H9 (cell line): ENCODE data around the gene DAP3. TPM values are rescaled to one million over a fixed set of nuclear protein-coding genes. Genes with fewer than 3 reads are reported as not detected.

Source experiments
- DNase-seq: peaks from one replicate; pipeline ENCODE4 v3.0.0-alpha.2; 2017
- H2AFZ ChIP-seq: one replicate; pipeline ENCODE4 v1.6.1; 2013; ENCODE audit warnings: mild to moderate bottlenecking, low read length, control low read depth, moderate library complexity
- H2AK5ac ChIP-seq: 2 replicates; pipeline ENCODE4 v1.6.1; 2013; ENCODE audit warnings: low read length, control low read depth, mixed read lengths; ENCODE audit not compliant: insufficient read length
- H2BK120ac ChIP-seq: one replicate; pipeline ENCODE4 v1.6.1; 2013; ENCODE audit warnings: low read depth, mild to moderate bottlenecking, low read length, control low read depth, inconsistent platforms; ENCODE audit not compliant: poor library complexity, severe bottlenecking
- H2BK12ac ChIP-seq: 2 replicates; pipeline ENCODE4 v1.6.1; 2013; ENCODE audit warnings: low read length, control low read depth, mixed read lengths, low read depth; ENCODE audit not compliant: insufficient read length
- H2BK15ac ChIP-seq: 2 replicates; pipeline ENCODE4 v1.6.1; 2013; ENCODE audit warnings: low read depth, low read length, control low read depth
- H2BK20ac ChIP-seq: one replicate; pipeline ENCODE4 v1.6.1; 2013; ENCODE audit warnings: low read depth, mild to moderate bottlenecking, low read length, control low read depth, inconsistent platforms; ENCODE audit not compliant: poor library complexity, severe bottlenecking
- H2BK5ac ChIP-seq: 2 replicates; pipeline ENCODE4 v1.6.1; 2013; ENCODE audit warnings: low read length, control low read depth, mixed read lengths; ENCODE audit not compliant: insufficient read length
- H3K14ac ChIP-seq: 2 replicates; pipeline ENCODE4 v1.6.1; 2013; ENCODE audit warnings: low read length, control low read depth; ENCODE audit not compliant: insufficient read depth
- H3K18ac ChIP-seq: 2 replicates; pipeline ENCODE4 v1.6.1; 2013; ENCODE audit warnings: low read depth, mild to moderate bottlenecking, mixed read lengths, low read length, control low read depth; ENCODE audit not compliant: insufficient read length
- H3K23ac ChIP-seq: 2 replicates; pipeline ENCODE4 v1.6.1; 2013; ENCODE audit warnings: low read length, control low read depth, mixed read lengths, low read depth; ENCODE audit not compliant: insufficient read length
- H3K23me2 ChIP-seq: 2 replicates; pipeline ENCODE4 v1.6.1; 2013; ENCODE audit warnings: low read depth, mild to moderate bottlenecking, mixed read lengths, low read length, control low read depth; ENCODE audit not compliant: insufficient read length, poor library complexity, severe bottlenecking
- H3K27ac ChIP-seq: 2 replicates; pipeline ENCODE4 v1.5.1; 2013; ENCODE audit warnings: low read length, control low read depth, mixed read lengths, low read depth; ENCODE audit not compliant: insufficient read length
- H3K27me3 ChIP-seq: 2 replicates; pipeline ENCODE4 v1.6.1; 2013; ENCODE audit warnings: low read length, control low read depth, inconsistent platforms; ENCODE audit not compliant: insufficient read depth
- H3K4ac ChIP-seq: 2 replicates; pipeline ENCODE4 v1.6.1; 2013; ENCODE audit warnings: low read depth, mild to moderate bottlenecking, control low read depth, inconsistent platforms, low read length, moderate library complexity
- H3K4me1 ChIP-seq: 2 replicates; pipeline ENCODE4 v1.6.1; 2013; ENCODE audit warnings: low read length, control low read depth, inconsistent platforms; ENCODE audit not compliant: insufficient read depth
- H3K4me2 ChIP-seq: 2 replicates; pipeline ENCODE4 v1.6.1; 2013; ENCODE audit warnings: low read length, control low read depth, mixed read lengths; ENCODE audit not compliant: insufficient read length, insufficient read depth
- H3K56ac ChIP-seq: 2 replicates; pipeline ENCODE4 v1.6.1; 2013; ENCODE audit warnings: low read depth, mild to moderate bottlenecking, mixed read lengths, low read length, control low read depth; ENCODE audit not compliant: insufficient read length
- H3K79me1 ChIP-seq: 2 replicates; pipeline ENCODE4 v1.6.1; 2013; ENCODE audit warnings: low read depth, mild to moderate bottlenecking, moderate library complexity, low read length, control low read depth, inconsistent platforms; ENCODE audit not compliant: insufficient read depth, poor library complexity, severe bottlenecking
- H3K79me2 ChIP-seq: 2 replicates; pipeline ENCODE4 v1.6.1; 2013; ENCODE audit warnings: low read length, control low read depth, inconsistent platforms; ENCODE audit not compliant: insufficient read depth
- H3K9ac ChIP-seq: 2 replicates; pipeline ENCODE4 v1.6.1; 2013; ENCODE audit warnings: low read length, control low read depth, mixed read lengths; ENCODE audit not compliant: insufficient read length; ENCODE audit errors: extremely low read depth
- H3K9me3 ChIP-seq: one replicate; pipeline ENCODE4 v1.6.1; 2013; ENCODE audit warnings: low read depth, low read length, inconsistent platforms; ENCODE audit not compliant: control insufficient read depth
- H3T11ph ChIP-seq: one replicate; pipeline ENCODE4 v1.6.1; 2013; ENCODE audit warnings: mild to moderate bottlenecking, low read length, control low read depth, inconsistent platforms
- H4K20me1 ChIP-seq: one replicate; pipeline ENCODE4 v1.6.1; 2013; ENCODE audit not compliant: control insufficient read depth, insufficient read length, insufficient read depth
- H4K5ac ChIP-seq: 2 replicates; pipeline ENCODE4 v1.6.1; 2013; ENCODE audit warnings: low read depth, mild to moderate bottlenecking, mixed read lengths, low read length, control low read depth; ENCODE audit not compliant: insufficient read length
- H4K8ac ChIP-seq: replicated peaks from 2 replicates; pipeline ENCODE4 v1.6.1; 2013; ENCODE audit warnings: low read length, control low read depth, mixed read lengths, low read depth; ENCODE audit not compliant: insufficient read length
- H4K91ac ChIP-seq: 2 replicates; pipeline ENCODE4 v1.6.1; 2013; ENCODE audit warnings: low read depth, mild to moderate bottlenecking, moderate library complexity, mixed read lengths, low read length, control low read depth; ENCODE audit not compliant: insufficient read length
- H3K27ac Mint-ChIP-seq, 3 experiments: 2 replicates in 2 of 3; 3 replicates in 1 of 3; pipeline ENCODE4 v1.8.0; 2020 to 2021; ENCODE audit warnings: mixed read lengths in 3 of 3, mild to moderate bottlenecking in 1 of 3, moderate library complexity in 1 of 3
- H3K27me3 Mint-ChIP-seq: 2 replicates; pipeline ENCODE4 v1.8.0; 2021; ENCODE audit warnings: low read depth, mild to moderate bottlenecking, moderate library complexity, mixed read lengths
- H3K36me3 Mint-ChIP-seq, 3 experiments: 2 replicates in 2 of 3; 3 replicates in 1 of 3; pipeline ENCODE4 v1.8.0; 2020 to 2021; ENCODE audit warnings: low read depth in 3 of 3, mixed read lengths in 3 of 3; ENCODE audit not compliant: insufficient read depth in 1 of 3
- H3K4me1 Mint-ChIP-seq, 2 experiments: 2 replicates each; pipeline ENCODE4 v1.8.0; 2020; ENCODE audit warnings: mixed read lengths in 2 of 2
- H3K4me3 Mint-ChIP-seq, 2 experiments: 2 replicates in 1 of 2; 3 replicates in 1 of 2; pipeline ENCODE4 v1.8.0; 2020 to 2021; ENCODE audit warnings: mild to moderate bottlenecking in 2 of 2, mixed read lengths in 2 of 2, moderate library complexity in 1 of 2
- H3K9me3 Mint-ChIP-seq, 2 experiments: 2 replicates in 1 of 2; 3 replicates in 1 of 2; pipeline ENCODE4 v1.8.0; 2020; ENCODE audit warnings: mild to moderate bottlenecking in 2 of 2, mixed read lengths in 2 of 2, moderate library complexity in 1 of 2
- CTCF ChIP-seq: fragments of 200-600 bp; sonication (generic); conservative IDR thresholded peaks from 3 replicates; pipeline ENCODE4 v1.8.0; 2021; ENCODE audit warnings: antibody characterized with exemption, mild to moderate bottlenecking
- whole genome bisulfite sequencing: extraction: QIAGEN DNeasy Blood & Tissue Kit; methylation state at CpG from one replicate; pipeline ENCODE4 v1.1.7; 2013; ENCODE audit warnings: missing lambda C conversion rate, low lambda C conversion rate, mixed read lengths; ENCODE audit not compliant: insufficient read length; ENCODE audit errors: extremely low coverage; 5-methylcytosine and 5-hydroxymethylcytosine counted together
- total RNA-seq: library from RNA; stranded (reverse); gene quantifications from 2 replicates; pipeline ENCODE4 v1.2.1, GENCODE V29; 2021

The DAP3 gene
- total RNA-seq, 1 experiment from 2014 or later, result 114 TPM

- H3K9me3 ChIP-seq, result no peaks in the 10 kb centered on the region
- H3T11ph ChIP-seq, result no peak overlapping the region
- no peak overlapping the region for H3K4me2 ChIP-seq
- H2AFZ ChIP-seq, result no peak overlapping the region
- no peaks in the 10 kb centered on the region for H3K9me3 Mint-ChIP-seq
- no peak overlapping the region for H2BK15ac ChIP-seq
- no peaks in the 10 kb centered on the region for H3K23me2 ChIP-seq
- H3K36me3 Mint-ChIP-seq, result peaks cover 38 to 87% (median 83%) of the 10 kb centered on the region in 3 experiments; a peak in 6 of 7 replicates
- H3K79me1 ChIP-seq, result no peaks in the 10 kb centered on the region
- no peaks in the 10 kb centered on the region for H3K4me1 ChIP-seq
- no peaks in the 10 kb centered on the region for H3K27me3 Mint-ChIP-seq
- H4K5ac ChIP-seq, result no peak overlapping the region
- no peak overlapping the region for H2BK12ac ChIP-seq
- H4K8ac ChIP-seq, result no peak overlapping the region
- no peak overlapping the region for H3K56ac ChIP-seq
- H3K9ac ChIP-seq, result no peak overlapping the region
- no peak overlapping the region for H2BK5ac ChIP-seq
- no peak overlapping the region for H3K18ac ChIP-seq
- no peak overlapping the region for H3K23ac ChIP-seq
- H3K27ac ChIP-seq, result no peak overlapping the region
- no peak overlapping the region for H4K91ac ChIP-seq
- no peak for DNase-seq
- H3K27ac Mint-ChIP-seq, result no peak overlapping the region
- no peak overlapping the region for H3K4ac ChIP-seq
- no peak overlapping the region for H2BK120ac ChIP-seq
- no peak for TF ChIP-seq CTCF
- WGBS, result no CpG with 5 or more reads among the region's 5 CpGs
- H4K20me1 ChIP-seq, result no peaks in the 10 kb centered on the region
- H2AK5ac ChIP-seq, result no peak overlapping the region
- no peaks in the 10 kb centered on the region for H3K79me2 ChIP-seq
- no peak overlapping the region for H2BK20ac ChIP-seq
- H3K27me3 ChIP-seq, result no peaks in the 10 kb centered on the region
- no peak overlapping the region for H3K4me3 Mint-ChIP-seq
- H3K14ac ChIP-seq, result no peak overlapping the region
- no peaks in the 10 kb centered on the region for H3K4me1 Mint-ChIP-seq
These were observed 19.4 kb upstream of the DAP3 start for GRCh38 chr1:155669233-155670162.
